GM12874 (cell line): Measurements from ENCODE around the gene MACROD2.

ENCODE experiments used
- CTCF ChIP-seq: IDR thresholded peaks from 2 replicates; pipeline ENCODE4 v1.5.1; 2011; ENCODE audit warnings: low read depth, mild to moderate bottlenecking, control low read depth, low read length, moderate library complexity; ENCODE audit not compliant: insufficient read depth

MACROD2 gene

GRCh38 chr20:15848126-15848525 is 1852.8 kb downstream of the MACROD2 start:
- TF ChIP-seq CTCF: no peak

- TF ChIP-seq CTCF: no peak
These were observed 1853.8 kb downstream of the MACROD2 start for GRCh38 chr20:15848995-15849610.

- no peak for TF ChIP-seq CTCF
These were observed 1856.4 kb downstream of the MACROD2 start for GRCh38 chr20:15851576-15852215.

DNA sequence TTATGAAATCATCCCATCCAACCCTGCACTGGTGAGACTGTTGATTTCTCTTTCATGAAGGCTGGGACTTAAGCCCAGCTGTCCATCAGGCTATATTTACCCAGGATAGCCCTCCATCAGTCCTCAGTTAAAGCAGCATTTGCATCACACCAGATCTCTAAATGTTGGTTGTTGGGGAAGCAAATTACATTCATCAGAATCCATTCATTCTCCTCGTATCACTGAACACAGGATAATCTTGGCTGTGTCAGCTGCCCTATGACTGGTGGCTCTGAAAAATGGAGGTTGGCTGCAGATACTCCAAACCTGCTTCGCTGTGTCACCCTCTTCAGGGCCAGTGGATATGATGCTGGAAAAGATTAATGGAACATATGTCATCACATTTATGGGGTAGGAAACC is 1859.6 kb downstream of the MACROD2 start:
- no peak for TF ChIP-seq CTCF

DNA sequence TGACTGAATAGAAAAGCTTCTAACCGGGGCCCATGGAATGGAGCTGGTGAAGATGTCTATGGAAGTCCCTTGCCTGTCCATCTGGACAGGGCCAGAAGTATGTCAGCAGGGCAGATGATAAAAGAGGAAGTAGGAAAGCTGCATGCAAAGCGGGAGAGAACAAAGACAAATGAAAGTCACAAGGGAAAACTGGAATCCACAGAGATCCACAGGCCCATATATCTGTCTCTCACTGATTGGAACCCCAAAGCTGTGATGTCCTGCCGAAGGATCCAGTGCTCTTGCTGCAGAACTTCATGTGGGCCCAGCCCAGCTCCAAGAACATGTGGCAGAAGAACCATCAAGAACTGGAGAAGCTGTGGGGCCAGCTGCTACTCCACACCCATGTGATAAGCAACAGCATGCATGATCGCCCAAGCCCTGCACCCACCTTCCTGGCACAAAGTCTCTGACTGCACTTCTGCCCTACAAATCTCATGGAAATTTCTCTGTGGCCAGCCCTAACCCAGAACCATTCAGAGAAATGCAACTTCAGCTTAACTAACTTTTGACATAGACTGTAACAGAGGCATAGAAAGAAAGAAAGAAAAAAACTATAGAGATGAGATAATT is 1862.0 kb downstream of the MACROD2 start:
- TF ChIP-seq CTCF: no peak

GRCh38 chr20:15859061-15859460 is 1863.7 kb downstream of the MACROD2 start:
- TF ChIP-seq CTCF: no peak

DNA sequence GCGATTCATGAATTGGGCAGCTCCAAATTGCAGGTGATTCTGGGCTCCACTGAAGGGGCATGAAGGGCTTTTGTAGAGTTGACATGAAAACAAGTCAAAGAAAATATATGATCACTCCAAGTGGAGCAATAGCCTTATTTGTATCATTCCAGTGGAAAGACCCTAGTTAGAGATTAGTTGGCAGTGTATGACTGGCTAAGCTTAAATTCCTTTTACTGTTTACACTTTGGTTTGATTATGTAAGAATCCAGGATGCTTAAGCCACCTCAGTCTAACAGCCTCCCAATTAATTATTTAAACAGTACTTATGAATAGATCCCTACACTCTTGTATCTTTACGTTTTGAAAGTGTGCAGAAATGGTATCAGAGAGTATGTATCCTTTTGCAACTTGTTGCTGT is 1865.5 kb downstream of the MACROD2 start:
- TF ChIP-seq CTCF: no peak
